PFSK-1 (cell line): Measurements from ENCODE around the gene MTIF2.

ENCODE experiments used
- POLR2AphosphoS5 ChIP-seq: IDR thresholded peaks from 2 replicates; pipeline ENCODE4 v1.6.1; 2012; ENCODE audit warnings: low read depth, mild to moderate bottlenecking, control low read depth, low read length, moderate library complexity
- REST ChIP-seq, 2 experiments: IDR thresholded peaks; 2 replicates each; pipeline versions ENCODE4 v1.6.1 to v1.8.0; 2011 to 2012; ENCODE audit warnings: low read depth in 2 of 2, low read length in 2 of 2, control low read depth in 1 of 2, inconsistent platforms in 1 of 2, mild to moderate bottlenecking in 1 of 2, moderate library complexity in 1 of 2; ENCODE audit not compliant: insufficient read depth in 1 of 2
- SIN3A ChIP-seq: IDR thresholded peaks from 2 replicates; pipeline ENCODE4 v1.6.1; 2012; ENCODE audit warnings: mild to moderate bottlenecking, low read length, moderate library complexity, borderline replicate concordance; ENCODE audit not compliant: insufficient read depth
- TAF1 ChIP-seq: IDR thresholded peaks from 2 replicates; pipeline ENCODE4 v1.6.1; 2012; ENCODE audit warnings: low read length, control low read depth, borderline replicate concordance; ENCODE audit not compliant: insufficient read depth

DNA sequence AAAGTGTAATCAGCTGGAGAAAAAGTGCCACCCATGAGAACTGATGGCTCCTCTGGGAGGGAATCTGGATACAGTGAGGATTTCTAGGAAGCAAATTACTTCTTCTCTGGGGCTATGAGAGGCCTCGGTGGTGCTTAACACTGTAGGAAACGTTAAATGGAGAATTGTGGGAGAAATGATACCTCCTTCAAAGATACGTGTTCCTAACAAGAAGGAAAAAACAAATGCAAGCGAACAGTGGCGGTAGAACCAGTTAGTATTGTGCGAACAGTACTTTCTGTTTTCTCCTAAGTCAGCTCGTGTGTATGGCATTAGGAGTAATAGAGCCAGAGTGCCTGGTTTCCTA lies 587 bp upstream of the MTIF2 start:
- no peak for TF ChIP-seq SIN3A
- TF ChIP-seq REST (IDR thresholded peaks at IDR 0.05; ENCODE audit: insufficient read depth in 1 of 2, low read depth in 2 of 2, low read length in 2 of 2) = no peak
- TF ChIP-seq TAF1 = no peak
- no peak for TF ChIP-seq POLR2AphosphoS5
